ENCODE results near the gene CNKSR3.
A peak's percentile ranks its signal among the peaks of the same experiment; 100 is the strongest.

The CNKSR3 gene

GRCh38 chr6:154510144-154510905 is at the start of gene CNKSR3:
CNKSR3 (minus strand) TSS chr6:154510685; CDS start chr6:154510114, 571 bp downstream.
- peak within 1 kb of the TSS; percentile 87 for H3K4me3 ChIP-seq (ENCODE audit: control insufficient read depth, low read depth, low read length)

GRCh38 chr6:154558984-154559383 is 48.5 kb upstream of the CNKSR3 start:
- no peak for TF ChIP-seq CTCF (IDR thresholded peaks at IDR 0.05; ENCODE audit: control insufficient read depth, insufficient read depth, low read depth, low read length, missing control alignments)
- no peak for DNase-seq (ENCODE audit: low read depth)
- H3K4me3 ChIP-seq (ENCODE audit: control insufficient read depth, low read depth, low read length): no peak overlapping the region

More at GRCh38 chr6:154510144-154510905, at the start of gene CNKSR3:
- TF ChIP-seq CTCF (IDR thresholded peaks at IDR 0.05; ENCODE audit: control insufficient read depth, insufficient read depth, low read depth, low read length, missing control alignments): no peak
- peak; percentile 76 for DNase-seq (ENCODE audit: low read depth)

GRCh38 chr6:154558513-154558912 is 48.0 kb upstream of the CNKSR3 start:
- H3K4me3 ChIP-seq (ENCODE audit: control insufficient read depth, low read depth, low read length): no peak overlapping the region
- TF ChIP-seq CTCF (IDR thresholded peaks at IDR 0.05; ENCODE audit: control insufficient read depth, insufficient read depth, low read depth, low read length, missing control alignments): no peak
- DNase-seq (ENCODE audit: low read depth): no peak

- TF ChIP-seq CTCF (IDR thresholded peaks at IDR 0.05; ENCODE audit: control insufficient read depth, insufficient read depth, low read depth, low read length, missing control alignments): no peak
- no peak for DNase-seq (ENCODE audit: low read depth)
- no peak overlapping the region for H3K4me3 ChIP-seq (ENCODE audit: control insufficient read depth, low read depth, low read length)
These were observed 44.7 kb upstream of the CNKSR3 start for GRCh38 chr6:154555073-154555677.

- no peak overlapping the region for H3K4me3 ChIP-seq (ENCODE audit: control insufficient read depth, low read depth, low read length)
These were observed 44.0 kb upstream of the CNKSR3 start for GRCh38 chr6:154554491-154554890.

GRCh38 chr6:154550779-154551178 is 40.3 kb upstream of the CNKSR3 start:
- no peak for TF ChIP-seq CTCF (IDR thresholded peaks at IDR 0.05; ENCODE audit: control insufficient read depth, insufficient read depth, low read depth, low read length, missing control alignments)
- H3K4me3 ChIP-seq (ENCODE audit: control insufficient read depth, low read depth, low read length): no peak overlapping the region
- no peak for DNase-seq (ENCODE audit: low read depth)

More at GRCh38 chr6:154554491-154554890, 44.0 kb upstream of the CNKSR3 start:
- DNase-seq (ENCODE audit: low read depth): no peak
- TF ChIP-seq CTCF (IDR thresholded peaks at IDR 0.05; ENCODE audit: control insufficient read depth, insufficient read depth, low read depth, low read length, missing control alignments): no peak

All from AG09309 (cell line).